ENCODE data around the gene SRGN.

GRCh38 chr10:69051303-69051702, 36.6 kb upstream of the SRGN start:
- TF ChIP-seq ARNT (IDR thresholded peaks at IDR 0.05) (no peak), HCFC1 (IDR thresholded peaks at IDR 0.05; ENCODE audit: low read depth, low read length) (no peak)
